Measurements from ENCODE around the gene FZD2. TPM values are rescaled to one million over a fixed set of nuclear protein-coding genes. Genes with fewer than 3 reads are reported as not detected.

Gene FZD2
- total and polyA plus RNA-seq, 9 donors, result 6.8 to 30.4 (median 25.4) TPM

DNA sequence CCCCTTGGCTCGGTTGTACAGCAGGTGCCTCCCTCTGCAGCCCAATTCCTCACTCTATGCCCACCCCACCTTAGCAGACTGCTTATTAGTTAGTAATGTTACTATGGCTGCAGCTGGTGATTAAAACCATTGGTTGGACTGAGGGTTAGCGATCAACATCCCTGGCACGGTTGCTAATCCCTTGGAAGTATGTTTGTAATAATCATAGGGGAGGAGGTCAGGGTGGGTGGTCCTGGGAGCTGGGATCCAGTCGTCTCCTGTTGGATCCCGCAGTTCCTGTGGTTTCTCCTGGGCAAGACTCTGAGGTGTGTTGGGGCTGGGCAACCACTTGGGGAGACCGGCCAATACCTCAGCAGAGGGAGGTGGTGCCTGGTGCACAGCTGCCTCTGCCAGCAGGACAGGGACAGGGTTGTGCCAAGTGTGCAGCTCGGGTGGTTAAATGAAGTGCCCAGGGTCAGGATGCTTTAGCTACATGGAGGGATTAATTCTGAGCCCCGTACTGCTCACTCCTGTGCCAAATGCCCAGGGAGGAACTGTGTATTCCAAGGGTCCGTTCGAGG is 38.0 kb downstream of the FZD2 start:
- Histone ChIP-seq H3K27me3 (ENCODE audit: control insufficient read depth, insufficient read depth, low read length) (peaks cover 6% of the 10 kb centered on the region), H3K9me3 (replicated peaks; ENCODE audit: control insufficient read depth, low read depth, low read length) (no peaks in the 10 kb centered on the region), H3K4me1 (ENCODE audit: control insufficient read depth, insufficient read depth, low read length) (peaks cover 19% of the 10 kb centered on the region), H3K36me3 (ENCODE audit: control insufficient read depth, insufficient read depth, low read length) (no peaks in the 10 kb centered on the region), H3K27ac (ENCODE audit: low read length) (no peak overlapping the region), H3K4me3 (ENCODE audit: low read length) (no peak overlapping the region)
- WGBS (ENCODE audit: insufficient coverage), result 48% methylated on average over 6 of the region's 10 CpGs
- no peak for DNase-seq

DNA sequence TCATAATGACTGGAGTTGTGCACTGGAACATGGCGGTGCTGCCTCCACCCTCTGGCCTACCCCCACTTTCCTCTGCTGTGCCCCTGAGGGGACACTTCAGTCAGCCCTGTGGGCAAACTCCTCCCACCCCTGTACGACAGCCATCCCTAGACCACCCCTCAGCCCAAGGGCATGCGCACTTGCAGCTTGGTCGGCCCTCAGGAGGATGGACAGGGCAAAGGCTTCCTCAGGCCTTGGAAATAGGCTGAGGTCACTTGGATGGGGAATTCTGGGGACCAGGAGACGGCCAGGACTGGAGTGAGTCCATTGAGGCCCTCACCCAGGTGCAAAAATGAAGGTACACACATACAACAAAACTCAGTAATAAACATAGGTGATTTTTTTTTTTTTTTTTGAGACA is 41.0 kb downstream of the FZD2 start:
- Histone ChIP-seq H3K27ac (ENCODE audit: low read length) (no peak overlapping the region), H3K4me3 (ENCODE audit: low read length) (no peak overlapping the region), H3K36me3 (ENCODE audit: control insufficient read depth, insufficient read depth, low read length) (no peaks in the 10 kb centered on the region), H3K27me3 (ENCODE audit: control insufficient read depth, insufficient read depth, low read length) (peaks cover 4% of the 10 kb centered on the region), H3K4me1 (ENCODE audit: control insufficient read depth, insufficient read depth, low read length) (peaks cover 33% of the 10 kb centered on the region), H3K9me3 (replicated peaks; ENCODE audit: control insufficient read depth, low read depth, low read length) (no peaks in the 10 kb centered on the region)
- no peak for DNase-seq
- 74% methylated on average over 2 of the region's 5 CpGs for WGBS (ENCODE audit: insufficient coverage)

- 89% methylated on average over 1 of the region's 2 CpGs for WGBS (ENCODE audit: insufficient coverage)
- no peak overlapping the region for H3K4me3 ChIP-seq (ENCODE audit: low read length)
- peaks cover 34% of the 10 kb centered on the region for H3K4me1 ChIP-seq (ENCODE audit: control insufficient read depth, insufficient read depth, low read length)
- no peaks in the 10 kb centered on the region for H3K36me3 ChIP-seq (ENCODE audit: control insufficient read depth, insufficient read depth, low read length)
- no peaks in the 10 kb centered on the region for H3K9me3 ChIP-seq (replicated peaks; ENCODE audit: control insufficient read depth, low read depth, low read length)
- no peak overlapping the region for H3K27ac ChIP-seq (ENCODE audit: low read length)
- H3K27me3 ChIP-seq (ENCODE audit: control insufficient read depth, insufficient read depth, low read length), result peaks cover 3% of the 10 kb centered on the region
- DNase-seq, result no peak
These were observed 41.6 kb downstream of the FZD2 start for GRCh38 chr17:44598932-44599297.

DNA sequence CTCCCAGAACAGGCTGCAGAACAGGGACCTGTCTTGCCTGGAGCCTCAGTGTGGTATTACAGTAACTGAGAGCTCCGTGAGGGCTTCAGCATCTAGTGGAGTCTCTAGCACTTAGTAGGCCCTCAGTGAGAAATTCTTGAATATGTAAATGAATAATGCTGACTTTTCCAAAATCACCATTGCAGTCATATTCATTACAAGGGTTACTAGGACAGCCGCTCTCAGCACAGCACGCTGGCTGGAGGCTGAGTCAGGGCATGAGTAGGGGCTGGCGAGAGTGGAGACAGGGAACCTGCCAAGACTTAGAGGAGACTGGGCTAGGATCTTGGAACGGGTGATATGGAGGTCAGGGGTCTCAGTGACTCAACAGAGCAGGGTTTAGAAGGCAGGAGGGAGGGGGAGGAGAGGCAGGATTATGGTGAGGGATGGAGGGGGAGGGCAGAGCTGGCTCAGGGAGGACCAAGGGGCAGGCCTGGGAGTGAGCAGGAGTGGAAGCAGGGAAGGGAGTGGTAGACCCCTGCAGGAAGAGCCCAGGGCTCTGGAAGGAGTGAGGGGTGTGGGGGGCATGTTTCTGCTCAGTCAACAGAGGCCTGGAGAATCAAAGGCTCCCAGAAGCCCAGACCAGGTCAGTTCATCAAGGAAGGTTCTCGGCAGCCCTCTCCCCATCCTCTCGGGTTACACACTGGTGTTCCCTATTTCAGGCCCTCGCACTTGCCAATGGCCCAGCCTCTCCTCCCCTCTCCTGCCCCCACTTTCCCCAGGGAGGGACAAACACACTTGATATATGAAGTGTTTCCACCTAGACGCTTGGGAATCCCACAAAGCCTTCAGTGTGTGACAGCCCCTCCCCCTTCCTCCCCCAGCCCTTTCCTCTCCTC is 42.3 kb downstream of the FZD2 start:
- Histone ChIP-seq H3K4me3 (ENCODE audit: low read length) (no peak overlapping the region), H3K4me1 (ENCODE audit: control insufficient read depth, insufficient read depth, low read length) (peaks cover 41% of the 10 kb centered on the region), H3K27ac (ENCODE audit: low read length) (peak overlapping the region; percentile 9), H3K27me3 (ENCODE audit: control insufficient read depth, insufficient read depth, low read length) (peaks cover 3% of the 10 kb centered on the region), H3K36me3 (ENCODE audit: control insufficient read depth, insufficient read depth, low read length) (no peaks in the 10 kb centered on the region), H3K9me3 (replicated peaks; ENCODE audit: control insufficient read depth, low read depth, low read length) (no peaks in the 10 kb centered on the region)
- WGBS (ENCODE audit: insufficient coverage), result 33% methylated on average over 6 of the region's 9 CpGs
- DNase-seq, result peak; percentile 57

- peak; percentile 30 for DNase-seq
- Histone ChIP-seq H3K36me3 (ENCODE audit: control insufficient read depth, insufficient read depth, low read length) (no peaks in the 10 kb centered on the region), H3K27ac (ENCODE audit: low read length) (no peak overlapping the region), H3K27me3 (ENCODE audit: control insufficient read depth, insufficient read depth, low read length) (no peaks in the 10 kb centered on the region), H3K4me3 (ENCODE audit: low read length) (no peak overlapping the region), H3K9me3 (replicated peaks; ENCODE audit: control insufficient read depth, low read depth, low read length) (no peaks in the 10 kb centered on the region), H3K4me1 (ENCODE audit: control insufficient read depth, insufficient read depth, low read length) (peaks cover 48% of the 10 kb centered on the region)
- WGBS (ENCODE audit: insufficient coverage), result 76% methylated on average over 8 of the region's 15 CpGs
These were observed 44.3 kb downstream of the FZD2 start for GRCh38 chr17:44601539-44601938.

- no peaks in the 10 kb centered on the region for H3K9me3 ChIP-seq (replicated peaks; ENCODE audit: control insufficient read depth, low read depth, low read length)
- H3K27me3 ChIP-seq (ENCODE audit: control insufficient read depth, insufficient read depth, low read length), result no peaks in the 10 kb centered on the region
- H3K4me3 ChIP-seq (ENCODE audit: low read length), result no peak overlapping the region
- peaks cover 52% of the 10 kb centered on the region for H3K4me1 ChIP-seq (ENCODE audit: control insufficient read depth, insufficient read depth, low read length)
- H3K27ac ChIP-seq (ENCODE audit: low read length), result no peak overlapping the region
- no peak for DNase-seq
- 31% methylated on average over 5 of the region's 9 CpGs for WGBS (ENCODE audit: insufficient coverage)
- no peaks in the 10 kb centered on the region for H3K36me3 ChIP-seq (ENCODE audit: control insufficient read depth, insufficient read depth, low read length)
These were observed 44.7 kb downstream of the FZD2 start for GRCh38 chr17:44601973-44602372.

DNA sequence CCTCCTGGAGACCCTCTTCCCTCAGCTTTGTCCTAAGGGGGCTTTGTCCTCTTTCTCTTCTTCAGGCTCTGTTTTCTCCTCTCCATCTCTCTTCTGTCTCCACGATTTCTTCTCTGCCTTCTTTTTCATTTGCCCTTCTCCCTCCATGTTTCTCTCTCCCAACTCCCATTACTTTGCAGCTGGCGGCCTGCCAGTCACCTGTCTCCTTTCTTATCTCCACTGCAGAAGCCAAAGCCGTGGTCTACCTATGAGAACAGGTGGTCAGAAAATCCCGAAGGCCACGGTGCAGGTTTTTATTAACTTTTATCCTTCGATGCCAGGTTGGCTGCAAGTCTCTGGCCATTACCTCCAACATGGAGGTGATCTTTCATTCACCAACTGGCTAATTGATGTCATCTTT is 45.1 kb downstream of the FZD2 start:
- DNase-seq, result no peak
- H3K27me3 ChIP-seq (ENCODE audit: control insufficient read depth, insufficient read depth, low read length), result no peaks in the 10 kb centered on the region
- H3K9me3 ChIP-seq (replicated peaks; ENCODE audit: control insufficient read depth, low read depth, low read length), result no peaks in the 10 kb centered on the region
- H3K27ac ChIP-seq (ENCODE audit: low read length), result no peak overlapping the region
- H3K4me3 ChIP-seq (ENCODE audit: low read length), result no peak overlapping the region
- H3K4me1 ChIP-seq (ENCODE audit: control insufficient read depth, insufficient read depth, low read length), result peaks cover 53% of the 10 kb centered on the region
- H3K36me3 ChIP-seq (ENCODE audit: control insufficient read depth, insufficient read depth, low read length), result no peaks in the 10 kb centered on the region
- WGBS (ENCODE audit: insufficient coverage), result 27% methylated on average over 4 of the region's 6 CpGs

DNA sequence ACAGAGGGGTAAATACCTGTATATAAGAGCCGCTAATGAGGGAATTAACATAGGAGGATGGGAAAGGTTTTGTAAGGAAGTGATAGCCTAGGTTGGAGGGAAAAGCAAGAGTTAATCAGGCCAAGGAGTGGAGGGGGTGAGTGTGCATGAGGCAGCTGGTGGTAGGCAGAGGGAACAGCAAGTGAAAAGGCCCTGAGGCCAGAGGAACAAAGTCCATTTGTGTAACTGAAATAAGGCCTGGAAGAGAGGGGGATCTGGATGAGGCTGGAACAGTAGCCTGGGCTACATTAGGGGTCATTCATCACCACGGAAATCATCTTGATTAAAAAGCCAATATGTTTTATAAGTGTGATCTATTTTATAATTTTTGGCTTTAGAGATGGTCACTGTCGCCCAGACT is 45.7 kb downstream of the FZD2 start:
- H3K9me3 ChIP-seq (replicated peaks; ENCODE audit: control insufficient read depth, low read depth, low read length), result no peaks in the 10 kb centered on the region
- no peak overlapping the region for H3K4me3 ChIP-seq (ENCODE audit: low read length)
- no peak for DNase-seq
- H3K27ac ChIP-seq (ENCODE audit: low read length), result no peak overlapping the region
- no peaks in the 10 kb centered on the region for H3K27me3 ChIP-seq (ENCODE audit: control insufficient read depth, insufficient read depth, low read length)
- H3K36me3 ChIP-seq (ENCODE audit: control insufficient read depth, insufficient read depth, low read length), result no peaks in the 10 kb centered on the region
- peaks cover 59% of the 10 kb centered on the region for H3K4me1 ChIP-seq (ENCODE audit: control insufficient read depth, insufficient read depth, low read length)
- WGBS (ENCODE audit: insufficient coverage), result 100% methylated on average over 1 of the region's 3 CpGs

- Histone ChIP-seq H3K27me3 (ENCODE audit: control insufficient read depth, insufficient read depth, low read length) (no peaks in the 10 kb centered on the region), H3K4me3 (ENCODE audit: low read length) (no peak overlapping the region), H3K9me3 (replicated peaks; ENCODE audit: control insufficient read depth, low read depth, low read length) (no peaks in the 10 kb centered on the region), H3K4me1 (ENCODE audit: control insufficient read depth, insufficient read depth, low read length) (peaks cover 70% of the 10 kb centered on the region), H3K36me3 (ENCODE audit: control insufficient read depth, insufficient read depth, low read length) (no peaks in the 10 kb centered on the region), H3K27ac (ENCODE audit: low read length) (peak overlapping the region; percentile 82)
- DNase-seq, result peak; percentile 73
- WGBS (ENCODE audit: insufficient coverage), result 60% methylated on average over 1 of the region's 6 CpGs
These were observed 47.0 kb downstream of the FZD2 start for GRCh38 chr17:44604116-44604761.

- peak; percentile 90 for DNase-seq
- Histone ChIP-seq H3K27ac (ENCODE audit: low read length) (peak overlapping the region; percentile 82), H3K4me1 (ENCODE audit: control insufficient read depth, insufficient read depth, low read length) (peaks cover 71% of the 10 kb centered on the region), H3K36me3 (ENCODE audit: control insufficient read depth, insufficient read depth, low read length) (no peaks in the 10 kb centered on the region), H3K9me3 (replicated peaks; ENCODE audit: control insufficient read depth, low read depth, low read length) (no peaks in the 10 kb centered on the region), H3K27me3 (ENCODE audit: control insufficient read depth, insufficient read depth, low read length) (no peaks in the 10 kb centered on the region), H3K4me3 (ENCODE audit: low read length) (no peak overlapping the region)
- 22% methylated on average over 5 of the region's 10 CpGs for WGBS (ENCODE audit: insufficient coverage)
These were observed 47.6 kb downstream of the FZD2 start for GRCh38 chr17:44604768-44605485.
